Natural killer cell (primary cell): Measurements from ENCODE around the gene TDRKH. TPM values are rescaled to one million over a fixed set of nuclear protein-coding genes. Genes with fewer than 3 reads are reported as not detected.
"Not testable (repeated sequence)": the region's sequence is repeated elsewhere in the genome, so short reads cannot be mapped to it uniquely, and the experiment has no call there.

Source experiments
- ATAC-seq, 3 donors: fragments of 150-1000 bp in 2 of 3; fragments of 200-7000 bp in 1 of 3; cut with Tn5 transposase; 1 replicate in 1 of 3; 2 replicates in 2 of 3; pipeline ENCODE4 v1.10.0; 2021; ENCODE audit warnings: mild to moderate bottlenecking in 2 of 3, moderate library complexity in 2 of 3
- DNase-seq, 2 donors: peaks; one replicate each; pipeline versions ENCODE4 v3.0.0 to v3.0.0-alpha.2; 2013 to 2021; ENCODE audit warnings: mixed read lengths in 1 of 2
- H3K27ac ChIP-seq: one replicate; pipeline ENCODE4 v1.5.1; 2013; ENCODE audit warnings: mild to moderate bottlenecking, low read length
- H3K27me3 ChIP-seq: one replicate; pipeline ENCODE4 v1.6.1; 2013; ENCODE audit warnings: low read length; ENCODE audit not compliant: control insufficient read depth, insufficient read depth
- H3K36me3 ChIP-seq: one replicate; pipeline ENCODE4 v1.6.1; 2013; ENCODE audit warnings: low read length; ENCODE audit not compliant: control insufficient read depth, insufficient read depth
- H3K4me1 ChIP-seq: one replicate; pipeline ENCODE4 v1.6.1; 2013; ENCODE audit warnings: low read length; ENCODE audit not compliant: control insufficient read depth, insufficient read depth
- H3K4me3 ChIP-seq: one replicate; pipeline ENCODE4 v1.5.1; 2013; ENCODE audit warnings: low read length
- H3K9me3 ChIP-seq: one replicate; pipeline ENCODE4 v1.6.1; 2013; ENCODE audit warnings: low read length; ENCODE audit not compliant: control insufficient read depth, insufficient read depth
- H3K27ac Mint-ChIP-seq, 2 donors: one replicate each; pipeline ENCODE4 v1.8.0; 2022; ENCODE audit warnings: mild to moderate bottlenecking in 2 of 2, mixed read lengths in 2 of 2, moderate library complexity in 1 of 2
- H3K27me3 Mint-ChIP-seq, 2 donors: one replicate each; pipeline ENCODE4 v1.8.0; 2022; ENCODE audit warnings: low read depth in 2 of 2, mixed read lengths in 2 of 2
- H3K36me3 Mint-ChIP-seq: one replicate; pipeline ENCODE4 v1.8.0; 2022; ENCODE audit warnings: mixed read lengths
- H3K4me1 Mint-ChIP-seq, 2 donors: one replicate each; pipeline ENCODE4 v1.8.0; 2022; ENCODE audit warnings: mixed read lengths in 2 of 2
- H3K4me3 Mint-ChIP-seq: one replicate; pipeline ENCODE4 v1.8.0; 2022; ENCODE audit warnings: mild to moderate bottlenecking, moderate library complexity, mixed read lengths
- H3K9me3 Mint-ChIP-seq, 2 donors: one replicate each; pipeline ENCODE4 v1.8.0; 2022; ENCODE audit warnings: mixed read lengths in 2 of 2
- CTCF ChIP-seq: fragments of 200-600 bp; IDR thresholded peaks from one replicate; pipeline ENCODE4 v1.8.0; 2022; ENCODE audit warnings: antibody characterized with exemption
- WGBS: methylation state at CpG from one replicate; pipeline ENCODE4 v1.1.7; 2013; ENCODE audit warnings: missing lambda C conversion rate; ENCODE audit not compliant: insufficient coverage; 5-methylcytosine and 5-hydroxymethylcytosine counted together
- intact Hi-C: fragments of 100-400 bp; cut with micrococcal nuclease; formaldehyde crosslinking; loops from one replicate; pipeline ENCODE4 v1.14.2; 2022
- total RNA-seq, 4 donors: library from RNA; stranded (reverse); fragments of 120-200 nt in 1 of 4; gene quantifications; one replicate each; pipeline versions ENCODE4 v1.2.3 to v1.2.4, GENCODE V29; 2013 to 2022

TDRKH gene
- total RNA-seq, 3 donors from 2014 or later (not counting 1 experiment from before 2014, with no cell fraction given) = 6.3 to 14.5 (median 8.0) TPM

- H3K9me3 Mint-ChIP-seq, H3K4me1 ChIP-seq, H3K27ac ChIP-seq, H3K9me3 ChIP-seq, H3K4me3 ChIP-seq, H3K4me3 Mint-ChIP-seq, H3K27me3 ChIP-seq, H3K27me3 Mint-ChIP-seq, H3K4me1 Mint-ChIP-seq, intact Hi-C loops, H3K27ac Mint-ChIP-seq, ATAC-seq, DNase-seq: not testable (repeated sequence)
- WGBS = 81% methylated on average over 4 of the region's 5 CpGs
- peaks cover 36% of the 10 kb centered on the region for H3K36me3 ChIP-seq
- peaks cover 13% of the 10 kb centered on the region for H3K36me3 Mint-ChIP-seq
These were observed 9.6 kb downstream of the TDRKH start for GRCh38 chr1:151780736-151781135.

GRCh38 chr1:151779852-151780251, 10.4 kb downstream of the TDRKH start:
- Mint-ChIP-seq H3K27me3 (no peaks in the 10 kb centered on the region), H3K4me1 (no peaks in the 10 kb centered on the region), H3K4me3 (no peak overlapping the region), H3K27ac (no peak overlapping the region), H3K9me3 (no peaks in the 10 kb centered on the region), H3K36me3 (peaks cover 13% of the 10 kb centered on the region)
- no peak for TF ChIP-seq CTCF
- no peak overlapping the region for H3K4me3 ChIP-seq
- no peaks in the 10 kb centered on the region for H3K4me1 ChIP-seq
- no peaks in the 10 kb centered on the region for H3K9me3 ChIP-seq
- intact Hi-C loops = no loop called here
- H3K27me3 ChIP-seq = no peaks in the 10 kb centered on the region
- no peak for ATAC-seq
- H3K27ac ChIP-seq = no peak overlapping the region
- H3K36me3 ChIP-seq = peaks cover 45% of the 10 kb centered on the region
- 55% methylated on average over 4 of the region's 4 CpGs for WGBS
- no peak for DNase-seq

GRCh38 chr1:151777317-151777716, 13.0 kb downstream of the TDRKH start:
- H3K4me1 Mint-ChIP-seq = no peaks in the 10 kb centered on the region
- H3K9me3 ChIP-seq = no peaks in the 10 kb centered on the region
- H3K27me3 ChIP-seq = no peaks in the 10 kb centered on the region
- no peak overlapping the region for H3K27ac Mint-ChIP-seq
- TF ChIP-seq CTCF = no peak
- intact Hi-C loops = no loop called here
- H3K27me3 Mint-ChIP-seq = no peaks in the 10 kb centered on the region
- no peak overlapping the region for H3K27ac ChIP-seq
- H3K36me3 ChIP-seq = peaks cover 56% of the 10 kb centered on the region
- no peak overlapping the region for H3K4me3 Mint-ChIP-seq
- H3K9me3 Mint-ChIP-seq = no peaks in the 10 kb centered on the region
- 99% methylated on average over 4 of the region's 4 CpGs for WGBS
- ATAC-seq = no peak
- H3K4me3 ChIP-seq = no peak overlapping the region
- peaks cover 13% of the 10 kb centered on the region for H3K36me3 Mint-ChIP-seq
- DNase-seq = no peak
- H3K4me1 ChIP-seq = no peaks in the 10 kb centered on the region

GRCh38 chr1:151776665-151777062, 13.6 kb downstream of the TDRKH start:
- Histone ChIP-seq H3K4me3 (no peak overlapping the region), H3K4me1 (no peaks in the 10 kb centered on the region), H3K9me3 (no peaks in the 10 kb centered on the region), H3K27ac (no peak overlapping the region), H3K27me3 (no peaks in the 10 kb centered on the region), H3K36me3 (peaks cover 54% of the 10 kb centered on the region)
- ATAC-seq (no peak), DNase-seq (no peak)
- WGBS = 96% methylated on average over 3 of the region's 3 CpGs
- Mint-ChIP-seq H3K36me3 (peaks cover 13% of the 10 kb centered on the region), H3K27me3 (no peaks in the 10 kb centered on the region), H3K4me3 (no peak overlapping the region), H3K4me1 (no peaks in the 10 kb centered on the region), H3K27ac (no peak overlapping the region), H3K9me3 (no peaks in the 10 kb centered on the region)
- intact Hi-C loops = no loop called here
- no peak for TF ChIP-seq CTCF
